GM21390 (cell line): ENCODE measurements around the gene ZNF516.

ENCODE experiments used
- ATAC-seq: cut with Tn5 transposase; IDR thresholded peaks from one replicate; pipeline ENCODE4 v1.9.1; 2021; ENCODE audit not compliant: unreplicated experiment

ZNF516 gene

DNA sequence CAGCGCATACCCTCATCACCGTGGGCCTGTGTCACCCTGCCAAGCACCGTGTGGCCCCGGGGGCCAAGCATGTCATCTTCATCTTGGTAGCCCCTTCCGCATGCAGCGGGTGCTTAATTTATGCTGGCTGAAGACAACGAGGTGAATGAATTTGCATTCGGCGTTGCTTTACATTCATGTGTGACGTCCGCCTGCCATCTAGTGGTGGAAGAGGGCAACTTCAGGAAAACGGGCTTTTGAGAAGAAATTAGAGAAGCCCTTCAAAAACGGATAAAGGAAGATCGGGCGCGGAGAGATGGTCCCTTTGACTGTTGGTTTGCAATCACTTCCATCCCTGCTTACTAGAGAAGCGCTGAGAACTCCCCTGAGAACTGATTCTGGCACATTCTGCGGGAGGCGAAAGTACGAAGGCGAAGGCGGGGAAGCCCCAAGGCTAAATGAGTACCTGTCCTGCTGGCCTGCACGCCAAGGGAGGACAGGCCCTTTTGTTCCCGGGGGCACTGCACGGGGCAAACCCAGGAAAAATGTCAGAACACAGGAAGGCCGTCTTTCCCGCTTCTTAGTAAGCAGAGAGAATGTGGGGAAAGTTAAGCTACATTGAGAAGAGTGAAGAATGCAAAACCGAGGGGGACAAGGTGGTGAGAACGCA lies 145.9 kb downstream of the ZNF516 start:
- peak; percentile 68 for ATAC-seq

DNA sequence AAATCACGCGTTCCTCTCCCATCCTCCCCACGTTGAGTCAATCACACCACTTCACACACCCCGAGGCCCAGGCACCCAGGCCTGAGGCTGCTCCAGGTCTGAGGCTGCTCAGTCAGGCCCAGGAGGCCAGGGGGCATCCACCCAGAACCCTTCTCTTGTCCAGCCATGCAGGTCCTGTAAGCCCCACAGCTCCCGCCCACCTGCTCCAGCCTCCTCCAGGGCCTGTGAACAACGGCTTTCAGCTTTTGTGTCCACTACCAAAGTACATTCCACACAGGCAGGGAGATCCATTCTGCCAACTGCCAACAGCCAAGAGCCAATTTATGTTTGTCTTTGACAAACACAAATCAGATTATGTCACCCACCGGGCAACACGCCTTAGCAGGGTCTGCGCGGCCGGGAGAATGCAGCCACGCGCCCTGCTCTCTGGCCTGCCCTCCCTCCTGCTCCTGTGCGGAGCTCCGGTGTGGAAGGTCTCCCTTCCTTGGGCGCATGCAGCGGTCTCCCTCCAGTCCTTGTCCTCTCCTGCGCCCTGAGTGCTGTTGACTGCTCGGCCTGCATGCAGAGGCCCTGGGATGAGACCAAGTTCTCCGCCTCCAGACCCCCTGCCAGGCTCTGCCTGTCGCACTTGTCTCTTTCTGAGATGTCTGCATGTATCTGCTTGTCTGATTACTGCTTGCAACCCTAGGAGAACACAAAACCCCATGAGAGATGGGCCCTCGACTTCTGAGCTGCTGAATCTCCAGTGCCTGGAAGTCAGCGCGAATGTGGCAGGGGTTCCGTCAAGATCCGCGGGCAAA lies 146.6 kb downstream of the ZNF516 start:
- no peak for ATAC-seq

DNA sequence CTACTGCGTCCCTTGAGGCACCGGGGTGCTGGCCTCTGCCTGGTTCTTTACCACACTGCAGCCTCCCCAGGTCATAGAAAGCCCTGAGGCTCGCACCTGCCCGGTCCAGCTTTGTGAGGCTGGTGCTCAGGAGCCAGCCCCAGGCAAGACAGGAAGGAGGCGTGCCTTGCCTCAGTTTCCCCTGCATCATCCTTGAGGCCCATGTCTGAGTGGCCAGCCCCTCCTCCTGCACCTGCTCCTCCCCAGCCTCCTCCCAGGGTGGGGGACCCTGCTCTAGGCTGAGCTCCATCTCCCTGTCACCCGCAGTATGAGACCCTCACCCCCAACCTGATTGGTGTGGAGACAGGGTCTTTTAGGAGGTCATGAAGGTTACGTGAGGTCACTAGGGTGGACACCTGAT lies 147.7 kb downstream of the ZNF516 start:
- no peak for ATAC-seq

DNA sequence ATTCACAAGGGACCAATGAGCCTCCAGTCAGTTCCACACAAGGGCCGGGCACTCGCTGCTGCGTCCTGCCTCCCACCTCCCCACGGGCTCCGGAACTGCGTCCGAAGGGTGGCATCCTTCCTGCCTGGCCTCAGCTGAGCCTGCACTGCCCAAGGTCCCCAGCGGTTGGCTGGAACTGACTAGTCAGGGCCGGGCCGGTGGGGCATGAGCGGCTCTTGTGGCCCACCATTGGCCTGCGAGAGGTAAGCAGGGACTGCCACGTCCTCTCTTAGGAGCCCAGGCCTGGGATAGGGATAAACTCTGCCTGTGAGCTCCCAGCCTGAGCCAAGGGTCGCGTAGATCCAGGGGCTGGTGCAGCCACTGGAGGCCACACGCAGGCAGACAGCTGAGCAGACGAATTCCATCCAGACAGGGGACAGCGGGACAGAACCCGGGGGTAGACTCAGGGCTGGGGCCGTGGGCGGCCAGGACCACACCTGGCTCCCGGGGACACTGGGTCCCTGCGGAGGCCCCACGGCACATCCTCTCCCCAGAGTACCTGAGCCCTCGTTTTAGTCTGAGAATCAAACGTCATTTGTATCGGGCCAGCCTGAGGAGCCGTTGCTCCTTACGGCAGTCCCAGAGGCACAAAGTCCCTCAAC lies 148.4 kb downstream of the ZNF516 start:
- no peak for ATAC-seq

DNA sequence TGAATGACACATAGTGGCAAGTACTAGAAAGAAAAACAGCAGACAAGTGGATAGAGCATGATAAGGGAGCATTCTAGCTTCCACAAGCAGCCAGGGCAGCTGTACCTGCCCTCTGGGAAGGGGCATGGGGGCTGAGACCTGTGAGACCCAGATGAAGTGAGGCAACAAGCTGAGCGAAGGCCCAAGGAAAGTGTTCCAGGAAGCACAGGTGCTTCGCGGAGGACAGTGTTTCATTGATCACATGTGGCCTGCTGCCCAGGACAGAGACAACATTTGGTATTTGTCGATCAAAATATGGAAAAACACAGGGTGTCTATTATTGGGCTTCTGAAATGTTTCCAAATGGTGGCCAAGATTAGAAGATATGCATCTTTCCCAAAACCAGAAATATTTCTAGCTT lies 149.1 kb downstream of the ZNF516 start:
- no peak for ATAC-seq

DNA sequence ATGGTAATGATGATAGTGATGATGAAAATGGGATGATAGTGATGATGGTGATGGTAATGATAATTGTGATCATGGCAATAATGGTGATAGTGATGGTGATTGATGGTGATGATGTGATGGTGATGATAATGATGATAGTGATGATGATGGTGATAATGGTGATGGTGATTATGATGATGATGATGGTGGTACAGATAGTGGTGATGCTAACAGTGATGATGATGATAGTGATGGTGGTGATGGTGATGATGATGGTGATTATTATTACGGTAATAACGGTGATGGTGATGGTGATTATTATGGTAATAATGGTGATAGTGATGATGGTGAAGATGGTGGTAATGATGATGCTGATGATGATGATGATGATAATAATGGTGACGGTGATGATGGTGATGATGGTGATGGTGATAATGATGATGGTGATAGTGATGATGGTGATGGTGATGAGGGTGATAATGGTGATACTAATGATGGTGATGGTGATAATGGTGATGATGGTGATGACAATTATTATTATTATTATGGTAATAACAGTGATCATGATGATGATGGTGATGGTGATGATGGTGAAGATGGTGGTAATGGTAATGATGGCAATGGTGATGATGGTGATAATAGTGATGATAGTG lies 151.0 kb downstream of the ZNF516 start:
- no peak for ATAC-seq

DNA sequence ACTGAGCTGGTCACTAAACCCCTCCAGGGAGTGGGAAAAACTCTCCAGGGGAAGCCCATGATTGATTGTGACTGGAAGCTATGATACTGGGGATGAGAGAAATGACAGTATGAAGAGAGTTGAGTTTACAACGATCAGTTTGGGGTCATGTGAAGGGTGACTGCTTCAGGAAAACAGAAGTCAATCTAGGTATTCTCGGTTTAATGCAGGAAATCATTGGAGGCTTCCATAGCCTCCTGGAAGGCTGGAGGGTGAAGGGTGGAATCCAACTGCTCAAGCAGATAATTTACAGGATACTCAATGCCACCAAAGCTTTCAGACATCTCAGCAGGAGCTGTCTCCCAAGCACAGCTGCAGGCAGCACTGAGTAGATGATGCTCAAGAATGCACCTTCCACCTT lies 154.6 kb downstream of the ZNF516 start:
- ATAC-seq: no peak

DNA sequence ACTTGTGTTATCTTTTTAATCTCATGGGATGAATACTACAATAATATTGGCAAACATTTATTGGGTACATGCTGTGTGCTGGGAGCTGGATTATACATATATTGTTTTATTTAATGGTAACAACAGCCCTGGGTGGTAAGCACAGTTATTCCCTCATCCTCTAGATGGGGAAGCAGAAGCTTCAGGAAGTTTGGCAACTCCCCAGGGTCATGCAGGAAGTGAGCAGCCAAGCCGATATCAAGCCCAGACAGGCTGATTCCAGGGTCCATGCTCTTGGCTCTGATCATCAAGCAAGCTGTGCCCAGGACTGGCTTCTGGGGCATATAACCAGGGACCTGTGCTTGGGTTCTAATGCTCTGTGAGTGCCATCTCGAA lies 155.8 kb downstream of the ZNF516 start:
- ATAC-seq: no peak

DNA sequence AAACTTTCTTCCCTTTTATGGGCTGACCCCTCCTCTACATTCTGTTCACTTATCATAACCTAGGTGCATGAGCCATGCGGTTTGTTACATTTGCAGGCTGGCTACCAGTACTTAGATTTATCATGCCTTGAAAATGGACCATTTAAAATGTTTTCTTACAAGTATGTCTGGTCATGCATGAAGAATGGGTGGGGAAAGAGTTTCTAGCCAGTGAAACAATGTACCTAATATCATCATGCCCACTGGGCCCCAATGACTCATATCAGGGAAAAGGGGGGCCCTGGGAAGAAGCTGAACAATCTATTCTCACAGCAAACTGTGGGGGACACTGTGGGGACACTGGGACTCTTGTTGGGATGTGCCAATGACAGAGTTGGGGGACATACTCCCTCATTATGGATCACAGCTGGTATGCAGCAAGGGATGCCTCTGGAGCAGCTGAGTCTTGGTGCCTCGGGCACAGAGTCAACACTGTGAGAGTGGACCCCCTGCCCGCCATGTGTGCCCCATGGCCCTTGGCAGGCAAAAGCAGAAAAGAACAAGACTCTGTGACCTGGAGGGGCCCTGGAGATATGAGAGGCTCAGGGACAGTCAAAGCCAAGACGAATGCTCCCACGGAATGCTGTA lies 156.3 kb downstream of the ZNF516 start:
- ATAC-seq: no peak

DNA sequence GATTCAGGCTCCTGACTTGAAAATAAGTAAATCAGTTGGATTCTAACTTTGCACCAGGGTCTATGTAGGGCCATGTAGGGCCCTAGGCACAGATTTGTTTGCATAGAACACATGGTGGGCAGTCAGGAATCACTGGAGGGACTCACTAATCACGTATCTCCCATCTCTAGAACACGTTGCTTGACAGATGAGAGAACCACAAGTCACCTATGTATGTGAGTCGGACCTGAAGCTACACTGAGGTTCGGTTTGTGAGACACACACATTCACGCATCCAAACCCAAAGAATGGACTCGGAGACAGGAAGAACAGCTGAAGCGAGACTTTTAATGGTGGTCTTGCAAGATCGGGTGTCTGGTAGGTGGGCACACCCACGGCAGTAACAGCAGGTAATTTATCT lies 157.0 kb downstream of the ZNF516 start:
- no peak for ATAC-seq

DNA sequence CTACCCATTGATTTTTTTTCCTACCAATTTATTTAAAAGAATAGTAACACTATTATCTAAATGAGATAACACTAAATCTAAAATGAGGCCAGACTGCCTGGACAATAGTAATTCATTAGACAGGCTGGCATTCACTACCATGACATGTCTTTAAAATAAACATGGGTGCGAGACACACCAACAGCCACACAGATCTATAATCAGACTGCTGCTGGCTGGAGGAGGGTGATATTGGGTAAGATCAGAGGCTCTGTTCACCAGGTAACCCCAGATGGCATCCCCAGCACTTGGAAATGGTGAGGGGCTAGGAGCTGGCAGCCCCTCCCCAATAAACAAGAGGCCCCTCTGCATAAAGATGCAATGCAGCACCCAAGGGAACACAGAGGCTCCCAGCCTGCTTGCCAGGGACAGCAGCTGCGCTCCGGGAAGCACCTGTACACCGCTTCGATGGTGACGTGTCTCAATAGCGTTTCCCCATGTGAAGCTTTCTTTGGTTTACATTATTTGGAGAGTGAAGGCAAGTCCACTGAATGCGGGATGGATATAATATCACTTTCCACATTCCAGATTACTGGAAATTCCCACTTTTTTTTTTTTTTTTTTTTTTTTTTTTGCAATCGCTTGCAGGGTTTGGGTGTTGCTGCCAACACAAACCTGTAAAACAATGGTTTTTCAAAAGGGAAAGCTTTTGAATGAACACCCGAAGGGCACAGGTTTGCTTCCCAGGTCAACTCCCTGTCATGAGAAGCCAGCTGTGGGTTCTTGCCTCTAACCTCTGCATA lies 159.0 kb downstream of the ZNF516 start:
- no peak for ATAC-seq

DNA sequence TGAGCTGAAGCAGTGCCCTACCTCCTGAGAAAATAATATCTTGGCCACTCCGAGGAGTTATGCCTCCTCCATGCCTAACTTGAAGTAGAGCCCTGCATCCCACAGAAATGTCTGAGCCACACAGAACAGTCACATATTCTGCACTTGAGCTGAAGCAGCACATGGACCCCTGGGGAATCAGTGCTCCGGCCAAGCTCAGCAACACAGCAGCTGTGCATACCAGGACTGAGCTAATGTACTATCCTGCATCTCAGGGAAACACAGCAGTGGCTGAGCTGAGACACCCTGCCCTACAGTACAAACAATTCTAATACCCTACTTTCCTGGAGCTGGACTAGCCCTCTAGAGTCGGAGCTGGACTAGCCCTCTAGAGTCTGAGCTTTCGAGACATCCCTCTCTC lies 166.9 kb downstream of the ZNF516 start:
- ATAC-seq: no peak

DNA sequence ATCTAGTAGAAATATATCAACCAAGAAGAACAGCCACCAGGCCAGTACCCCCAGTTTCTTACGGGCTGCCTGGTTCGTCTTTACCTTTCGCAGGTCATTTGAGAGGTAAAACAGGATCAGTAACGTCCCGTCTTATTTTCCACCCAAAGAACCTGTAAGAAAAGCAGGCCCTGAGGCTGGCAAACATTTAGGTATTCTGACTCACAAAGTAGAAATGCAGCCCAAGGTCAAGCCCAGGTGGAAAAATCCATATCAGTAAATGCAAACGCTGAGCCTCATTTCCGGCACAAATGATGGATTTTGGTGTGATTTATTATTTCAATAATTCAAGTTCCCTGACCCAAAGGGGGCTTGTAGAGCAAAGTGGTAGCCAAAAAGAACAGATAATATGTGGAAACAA lies 171.2 kb downstream of the ZNF516 start:
- ATAC-seq: no peak

DNA sequence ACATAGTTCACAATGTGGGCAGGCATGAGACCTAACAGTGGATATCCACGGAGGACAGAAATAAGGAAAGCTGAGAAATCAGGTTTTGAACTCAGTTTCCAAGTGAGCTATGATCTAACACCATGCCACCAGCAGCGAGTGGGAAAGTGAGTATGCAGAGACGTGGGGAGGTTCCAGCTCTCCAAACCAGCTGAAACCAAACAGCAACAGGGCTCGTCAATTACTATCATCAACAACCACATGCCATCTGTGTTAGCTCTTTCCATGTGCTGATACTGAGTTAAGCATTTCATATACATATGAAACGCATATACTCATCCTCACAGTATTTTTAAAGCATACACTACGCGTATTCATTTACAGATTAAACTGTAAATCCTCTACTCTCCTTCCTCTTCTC lies 172.4 kb downstream of the ZNF516 start:
- ATAC-seq: no peak

DNA sequence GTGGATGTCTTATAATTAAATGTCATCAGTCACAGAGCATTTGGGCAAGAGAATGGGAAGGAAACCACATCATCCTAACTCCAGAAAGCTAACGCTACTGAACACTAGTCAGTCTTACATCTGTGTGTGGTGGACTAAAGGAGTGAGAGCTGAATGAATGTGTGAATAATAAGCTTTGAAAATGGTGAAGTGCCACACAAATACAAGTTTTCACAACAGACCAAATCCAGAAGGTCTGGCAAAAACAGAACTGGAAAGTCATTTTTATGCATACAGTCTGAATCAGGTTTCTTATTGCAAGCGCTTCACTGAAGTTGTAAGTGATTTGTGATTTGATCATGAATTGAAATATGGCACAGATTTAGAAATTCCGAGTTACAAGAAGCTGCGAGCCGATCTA lies 175.7 kb downstream of the ZNF516 start:
- ATAC-seq: no peak

DNA sequence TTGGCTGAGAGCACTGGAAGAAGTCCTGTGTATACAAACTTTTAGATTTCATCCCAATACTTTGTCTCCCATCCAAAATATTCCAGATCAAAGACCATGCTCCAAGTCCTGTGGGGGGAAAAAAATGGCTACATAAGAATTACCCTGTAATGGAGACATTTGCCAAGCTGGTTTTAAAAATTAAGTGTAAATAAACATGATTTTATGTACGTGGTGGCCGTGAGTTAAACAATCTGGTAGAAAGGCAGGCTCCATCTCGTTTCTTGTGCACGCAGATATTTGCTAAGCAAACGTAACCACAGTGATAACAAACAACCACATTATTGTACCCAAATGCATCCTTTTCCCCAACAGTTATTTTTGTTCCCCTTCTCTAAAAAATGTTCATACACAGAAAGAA lies 176.4 kb downstream of the ZNF516 start:
- ATAC-seq: no peak

DNA sequence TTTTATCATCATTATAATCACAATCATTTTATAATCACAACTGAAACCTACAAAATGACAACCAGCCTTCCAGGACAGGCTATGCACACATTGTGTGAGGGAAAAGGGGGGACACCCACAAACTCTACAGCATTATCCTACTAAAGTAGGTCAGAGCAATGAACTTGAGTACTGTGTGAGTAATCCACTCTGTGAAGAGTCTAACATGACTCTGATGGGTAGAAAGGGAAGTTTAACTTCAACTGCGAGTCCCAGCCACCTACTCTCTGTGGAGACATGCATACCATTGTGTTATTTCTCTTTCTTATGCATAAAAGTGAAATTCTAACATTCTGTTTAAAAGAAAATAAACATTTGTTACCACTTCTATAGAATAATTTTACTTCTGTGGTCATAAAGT lies 177.9 kb downstream of the ZNF516 start:
- no peak for ATAC-seq

DNA sequence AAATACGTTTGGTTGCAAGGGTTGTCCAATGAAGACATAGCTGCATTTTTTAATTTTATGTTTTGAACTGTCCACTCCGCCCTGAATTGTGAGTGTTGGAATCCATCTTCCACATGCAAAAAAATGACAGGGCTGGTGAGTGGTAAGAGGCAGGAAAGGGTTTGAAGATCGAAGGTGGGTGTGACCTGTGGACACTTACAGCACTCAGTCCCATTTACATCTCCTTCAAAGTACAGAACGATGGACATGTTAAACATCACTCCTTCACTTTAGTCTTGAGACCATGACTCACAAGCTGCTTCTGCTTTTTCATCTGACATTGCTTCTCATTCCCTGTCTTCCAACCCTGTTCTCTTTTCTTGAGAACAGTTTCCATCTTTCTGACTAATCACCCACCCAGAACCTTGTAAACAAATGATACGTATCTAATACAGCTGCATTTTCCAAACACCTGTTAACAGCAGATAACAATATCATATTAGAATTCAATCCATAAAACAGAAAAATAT lies 179.3 kb downstream of the ZNF516 start:
- no peak for ATAC-seq

DNA sequence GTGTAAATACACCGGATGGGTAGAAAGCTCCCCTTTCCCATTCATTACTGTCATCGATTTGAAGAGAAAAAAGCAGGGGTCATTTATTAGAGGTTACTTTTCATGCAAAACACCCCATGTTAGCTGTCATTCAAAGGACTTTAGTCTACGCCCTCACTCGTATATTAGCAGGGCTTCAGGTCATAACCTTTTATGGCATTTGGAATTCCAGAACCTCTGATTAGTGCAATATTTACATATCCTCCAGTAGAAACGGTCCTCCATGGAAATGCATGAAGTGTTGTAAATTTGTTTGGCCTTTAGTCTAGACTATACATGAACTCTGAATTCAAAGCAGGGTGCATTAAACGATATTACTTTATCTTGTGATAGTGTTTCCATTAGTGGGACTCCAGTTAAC lies 180.5 kb downstream of the ZNF516 start:
- no peak for ATAC-seq

DNA sequence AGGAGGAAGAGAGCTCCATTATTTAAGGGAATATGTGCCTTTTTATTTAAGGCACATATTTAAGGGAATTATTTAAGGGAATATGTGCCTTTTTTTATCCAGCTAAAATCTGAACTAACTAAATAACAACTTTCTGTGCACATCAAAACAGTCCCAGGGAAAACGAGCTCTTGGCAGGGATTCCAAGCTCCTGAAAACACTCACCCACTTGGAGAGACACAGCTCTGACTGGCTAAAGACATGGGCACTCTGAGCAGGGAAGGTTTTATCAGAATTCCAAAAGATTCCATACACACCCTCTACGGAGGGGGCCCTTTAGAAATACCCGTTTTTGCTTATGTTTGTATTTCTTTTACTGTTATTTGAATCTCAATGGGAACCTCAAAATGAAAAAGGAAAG lies 181.0 kb downstream of the ZNF516 start:
- ATAC-seq: no peak
